Thoracic aorta (tissue), 2 donors: ENCODE data around the gene PTBP1. TPM values are rescaled to one million over a fixed set of nuclear protein-coding genes. Genes with fewer than 3 reads are reported as not detected.

Experiments
- ATAC-seq: fragments of 150-250 bp; one replicate; pipeline ENCODE4 v1.8.0; 2017; ENCODE audit warnings: low read depth; ENCODE audit not compliant: insufficient number of reproducible peaks, low FRiP score
- DNase-seq: peaks from one replicate; pipeline ENCODE4 v3.0.0-alpha.2; 2020; ENCODE audit warnings: low spot score
- H3K27ac ChIP-seq, 2 donors: fragments of 200-600 bp; sonication (generic); 1 replicate in 1 of 2; 2 replicates in 1 of 2; pipeline ENCODE4 v1.5.1; 2016; ENCODE audit warnings: mild to moderate bottlenecking in 2 of 2, moderate library complexity in 2 of 2
- H3K27me3 ChIP-seq: fragments of 200-600 bp; sonication (generic); replicated peaks from 2 replicates; pipeline ENCODE4 v1.6.0; 2016; ENCODE audit warnings: mild to moderate bottlenecking; ENCODE audit not compliant: insufficient read depth
- H3K36me3 ChIP-seq: fragments of 200-600 bp; sonication (generic); one replicate; pipeline ENCODE4 v1.5.1; 2016
- H3K4me1 ChIP-seq, 2 donors: fragments of 200-600 bp; sonication (generic); 1 replicate in 1 of 2; 2 replicates in 1 of 2; pipeline versions ENCODE4 v1.5.1 to v1.6.0; 2016; ENCODE audit warnings: low read depth in 2 of 2, mild to moderate bottlenecking in 1 of 2; ENCODE audit not compliant: control insufficient read depth in 1 of 2
- H3K4me3 ChIP-seq: fragments of 200-600 bp; sonication (generic); 2 replicates; pipeline ENCODE4 v1.5.1; 2016; ENCODE audit warnings: mild to moderate bottlenecking
- H3K9me3 ChIP-seq: fragments of 200-600 bp; sonication (generic); 2 replicates; pipeline ENCODE4 v1.5.1; 2016
- CTCF ChIP-seq: fragments of 200-600 bp; sonication (generic); IDR thresholded peaks from one replicate; pipeline ENCODE4 v1.5.1; 2019; ENCODE audit warnings: antibody characterized with exemption
- total RNA-seq, 2 donors: library from RNA; depleted of rRNA; stranded (reverse); fragments of >200 nt; gene quantifications; one replicate each; pipeline versions ENCODE4 v1.1.0 to v1.2.3, GENCODE V29; 2016

PTBP1 gene
- total RNA-seq, 2 donors from 2014 or later = 149 to 163 TPM

GRCh38 chr19:772730-773436, 24.4 kb upstream of the PTBP1 start:
- H3K27me3 ChIP-seq = no peaks in the 10 kb centered on the region
- H3K4me3 ChIP-seq = no peak overlapping the region
- H3K36me3 ChIP-seq = no peaks in the 10 kb centered on the region
- H3K27ac ChIP-seq = no peak overlapping the region
- no peak for DNase-seq
- no peaks in the 10 kb centered on the region for H3K9me3 ChIP-seq
- H3K4me1 ChIP-seq = peaks cover 0 to 7% of the 10 kb centered on the region in 2 donors
- no peak for TF ChIP-seq CTCF
- ATAC-seq = no peak

GRCh38 chr19:776549-776948, 20.7 kb upstream of the PTBP1 start:
- no peak for DNase-seq
- H3K9me3 ChIP-seq = no peaks in the 10 kb centered on the region
- ATAC-seq = no peak

GRCh38 chr19:778910-779653, 18.2 kb upstream of the PTBP1 start:
- DNase-seq (no peak), ATAC-seq (peak; percentile 47)
- TF ChIP-seq CTCF = no peak
- no peak overlapping the region for H3K4me3 ChIP-seq
- H3K9me3 ChIP-seq = no peaks in the 10 kb centered on the region
- H3K36me3 ChIP-seq = no peaks in the 10 kb centered on the region
- H3K4me1 ChIP-seq = peaks cover 3 to 8% of the 10 kb centered on the region in 2 donors
- no peaks in the 10 kb centered on the region for H3K27me3 ChIP-seq
- peak overlapping the region; percentile 43 to 63 for H3K27ac ChIP-seq

More at GRCh38 chr19:776549-776948, 20.7 kb upstream of the PTBP1 start:
- no peak for TF ChIP-seq CTCF
- no peak overlapping the region for H3K4me3 ChIP-seq
- H3K27me3 ChIP-seq = no peaks in the 10 kb centered on the region
- H3K4me1 ChIP-seq = no peaks in the 10 kb centered on the region
- no peak overlapping the region for H3K27ac ChIP-seq
- no peaks in the 10 kb centered on the region for H3K36me3 ChIP-seq

GRCh38 chr19:780935-781334, 16.3 kb upstream of the PTBP1 start:
- no peak for ATAC-seq
- TF ChIP-seq CTCF = no peak
- Histone ChIP-seq H3K9me3 (no peaks in the 10 kb centered on the region), H3K4me3 (no peak overlapping the region), H3K36me3 (no peaks in the 10 kb centered on the region), H3K27ac (no peak overlapping the region), H3K4me1 (peaks cover 3 to 8% of the 10 kb centered on the region in 2 donors), H3K27me3 (no peaks in the 10 kb centered on the region)
- DNase-seq = no peak

- DNase-seq (no peak), ATAC-seq (no peak)
- no peaks in the 10 kb centered on the region for H3K36me3 ChIP-seq
- no peak overlapping the region for H3K4me3 ChIP-seq
- peaks cover 3 to 8% of the 10 kb centered on the region in 2 donors for H3K4me1 ChIP-seq
- H3K27me3 ChIP-seq = no peaks in the 10 kb centered on the region
- H3K9me3 ChIP-seq = no peaks in the 10 kb centered on the region
- TF ChIP-seq CTCF = no peak
- H3K27ac ChIP-seq = no peak overlapping the region
These were observed 15.5 kb upstream of the PTBP1 start for GRCh38 chr19:781800-782184.
